Suprapubic skin (tissue), 4 donors: ENCODE results near the gene RCL1. TPM values are rescaled to one million over a fixed set of nuclear protein-coding genes. Genes with fewer than 3 reads are reported as not detected.
A peak's percentile ranks its signal among the peaks of the same experiment; 100 is the strongest.

Experiments
- DNase-seq, 2 donors: peaks; one replicate each; pipeline ENCODE4 v3.0.0-alpha.2; 2019; ENCODE audit warnings: low spot score in 2 of 2
- H3K27ac ChIP-seq: fragments of 200-600 bp; sonication (generic); one replicate; pipeline ENCODE4 v1.5.1; 2019
- H3K27me3 ChIP-seq: fragments of 200-600 bp; sonication (generic); one replicate; pipeline ENCODE4 v1.5.1; 2019
- H3K36me3 ChIP-seq: fragments of 200-600 bp; sonication (generic); one replicate; pipeline ENCODE4 v1.5.1; 2019
- H3K4me1 ChIP-seq: fragments of 200-600 bp; sonication (generic); one replicate; pipeline ENCODE4 v1.5.1; 2019
- H3K4me3 ChIP-seq: fragments of 200-600 bp; sonication (generic); one replicate; pipeline ENCODE4 v1.5.1; 2019; ENCODE audit warnings: mild to moderate bottlenecking
- H3K9me3 ChIP-seq: fragments of 200-600 bp; sonication (generic); one replicate; pipeline ENCODE4 v1.5.1; 2019
- EP300 ChIP-seq: sonication (generic); formaldehyde crosslinking; IDR thresholded peaks from one replicate; pipeline ENCODE4 v1.6.1; 2017; ENCODE audit warnings: antibody characterized with exemption
- POLR2A ChIP-seq, 2 donors: fragments of 450-650 bp; IDR thresholded peaks; one replicate each; pipeline ENCODE4 v1.6.1; 2017; ENCODE audit warnings: antibody characterized with exemption in 2 of 2, mild to moderate bottlenecking in 2 of 2, moderate library complexity in 2 of 2
- POLR2AphosphoS5 ChIP-seq, 3 donors: sonication (generic); formaldehyde crosslinking; IDR thresholded peaks; one replicate each; pipeline ENCODE4 v1.6.1; 2017; ENCODE audit warnings: antibody characterized with exemption in 3 of 3
- WGBS: methylation state at CpG from one replicate; pipeline ENCODE4 v1.1.5; 2018; 5-methylcytosine and 5-hydroxymethylcytosine counted together
- total RNA-seq, 4 donors: library from RNA; depleted of rRNA; stranded (reverse); fragments of >200 nt; gene quantifications; one replicate each; pipeline ENCODE4 v1.1.0, GENCODE V29; 2016
- TF ChIP-seq, protein P1 (sequence below), 2 donors: fragments of 200-600 bp in 1 of 2; fragments of 450-650 bp in 1 of 2; sonication (generic) in 1 of 2; IDR thresholded peaks; one replicate each; pipeline ENCODE4 v1.5.1; 2016 to 2019; ENCODE audit warnings: antibody characterized with exemption in 2 of 2, mild to moderate bottlenecking in 1 of 2, moderate library complexity in 1 of 2

RCL1 gene
- total RNA-seq, 4 donors from 2014 or later, result 44.7 to 75.7 (median 55.5) TPM

- Histone ChIP-seq H3K4me1 (peaks cover 23% of the 10 kb centered on the region), H3K36me3 (peaks cover 8% of the 10 kb centered on the region), H3K27me3 (no peaks in the 10 kb centered on the region), H3K27ac (no peak overlapping the region), H3K9me3 (no peaks in the 10 kb centered on the region), H3K4me3 (no peak overlapping the region)
- DNase-seq, result no peak
- WGBS, result 88% methylated on average over 7 of the region's 7 CpGs
- TF ChIP-seq POLR2A (IDR thresholded peaks at IDR 0.05) (no peak), POLR2AphosphoS5 (IDR thresholded peaks at IDR 0.05) (no peak), EP300 (no peak)
- TF ChIP-seq, protein P1, sequence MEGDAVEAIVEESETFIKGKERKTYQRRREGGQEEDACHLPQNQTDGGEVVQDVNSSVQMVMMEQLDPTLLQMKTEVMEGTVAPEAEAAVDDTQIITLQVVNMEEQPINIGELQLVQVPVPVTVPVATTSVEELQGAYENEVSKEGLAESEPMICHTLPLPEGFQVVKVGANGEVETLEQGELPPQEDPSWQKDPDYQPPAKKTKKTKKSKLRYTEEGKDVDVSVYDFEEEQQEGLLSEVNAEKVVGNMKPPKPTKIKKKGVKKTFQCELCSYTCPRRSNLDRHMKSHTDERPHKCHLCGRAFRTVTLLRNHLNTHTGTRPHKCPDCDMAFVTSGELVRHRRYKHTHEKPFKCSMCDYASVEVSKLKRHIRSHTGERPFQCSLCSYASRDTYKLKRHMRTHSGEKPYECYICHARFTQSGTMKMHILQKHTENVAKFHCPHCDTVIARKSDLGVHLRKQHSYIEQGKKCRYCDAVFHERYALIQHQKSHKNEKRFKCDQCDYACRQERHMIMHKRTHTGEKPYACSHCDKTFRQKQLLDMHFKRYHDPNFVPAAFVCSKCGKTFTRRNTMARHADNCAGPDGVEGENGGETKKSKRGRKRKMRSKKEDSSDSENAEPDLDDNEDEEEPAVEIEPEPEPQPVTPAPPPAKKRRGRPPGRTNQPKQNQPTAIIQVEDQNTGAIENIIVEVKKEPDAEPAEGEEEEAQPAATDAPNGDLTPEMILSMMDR (IDR thresholded peaks at IDR 0.05), result no peak
Measured at GRCh38 chr9:4832786-4833579, 40.2 kb downstream of the RCL1 start.

GRCh38 chr9:4833781-4834560 lies 41.2 kb downstream of the RCL1 start:
- DNase-seq, result no peak
- no peak overlapping the region for H3K27ac ChIP-seq
- H3K4me3 ChIP-seq, result no peak overlapping the region
- peaks cover 32% of the 10 kb centered on the region for H3K4me1 ChIP-seq
- 93% methylated on average over 11 of the region's 11 CpGs for WGBS
- H3K9me3 ChIP-seq, result no peaks in the 10 kb centered on the region
- H3K36me3 ChIP-seq, result peaks cover 8% of the 10 kb centered on the region
- TF ChIP-seq POLR2AphosphoS5 (IDR thresholded peaks at IDR 0.05) (no peak), EP300 (no peak), POLR2A (IDR thresholded peaks at IDR 0.05) (no peak)
- TF ChIP-seq, protein P1 (IDR thresholded peaks at IDR 0.05), result no peak
- no peaks in the 10 kb centered on the region for H3K27me3 ChIP-seq

GRCh38 chr9:4836676-4837075 lies 43.9 kb downstream of the RCL1 start:
- Histone ChIP-seq H3K27ac (no peak overlapping the region), H3K36me3 (peaks cover 6% of the 10 kb centered on the region), H3K9me3 (no peaks in the 10 kb centered on the region), H3K4me3 (no peak overlapping the region), H3K4me1 (peaks cover 46% of the 10 kb centered on the region), H3K27me3 (no peaks in the 10 kb centered on the region)
- no peak for TF ChIP-seq POLR2A (IDR thresholded peaks at IDR 0.05)
- no peak for TF ChIP-seq POLR2AphosphoS5 (IDR thresholded peaks at IDR 0.05)
- TF ChIP-seq EP300, result no peak
- TF ChIP-seq, protein P1 (IDR thresholded peaks at IDR 0.05), result no peak
- 79% methylated on average over 3 of the region's 3 CpGs for WGBS
- no peak for DNase-seq

GRCh38 chr9:4837261-4838188 lies 44.8 kb downstream of the RCL1 start:
- peak overlapping the region; percentile 50 for H3K27ac ChIP-seq
- H3K36me3 ChIP-seq, result peaks cover 10% of the 10 kb centered on the region
- 44% methylated on average over 6 of the region's 6 CpGs for WGBS

GRCh38 chr9:4838189-4838546 lies 45.4 kb downstream of the RCL1 start:
- Histone ChIP-seq H3K27me3 (no peaks in the 10 kb centered on the region), H3K27ac (peak overlapping the region; percentile 50), H3K4me3 (no peak overlapping the region), H3K36me3 (peaks cover 13% of the 10 kb centered on the region), H3K4me1 (peaks cover 48% of the 10 kb centered on the region), H3K9me3 (no peaks in the 10 kb centered on the region)
- TF ChIP-seq POLR2AphosphoS5 (IDR thresholded peaks at IDR 0.05), result no peak
- TF ChIP-seq POLR2A (IDR thresholded peaks at IDR 0.05), result no peak
- TF ChIP-seq, protein P1 (IDR thresholded peaks at IDR 0.05), result no peak
- no peak for TF ChIP-seq EP300
- no peak for DNase-seq
- WGBS, result 54% methylated on average over 3 of the region's 3 CpGs

More at GRCh38 chr9:4837261-4838188, 44.8 kb downstream of the RCL1 start:
- Histone ChIP-seq H3K9me3 (no peaks in the 10 kb centered on the region), H3K4me3 (no peak overlapping the region), H3K27me3 (no peaks in the 10 kb centered on the region), H3K4me1 (peaks cover 48% of the 10 kb centered on the region)
- DNase-seq, result no peak
- TF ChIP-seq POLR2AphosphoS5 (IDR thresholded peaks at IDR 0.05), result no peak
